WTC11 (cell line): ENCODE results near the gene PSEN1. TPM values are rescaled to one million over a fixed set of nuclear protein-coding genes. Genes with fewer than 3 reads are reported as not detected.

Source experiments
- ATAC-seq: fragments of 200-7000 bp; cut with Tn5 transposase; 2 replicates; pipeline ENCODE4 v1.10.0; 2021; ENCODE audit warnings: mild to moderate bottlenecking, moderate library complexity
- CTCF ChIA-PET: fragments of 300-600 bp; sonication (Branson Sonifier 250); formaldehyde crosslinking; loops from one replicate; lab custom pipeline; 2021; ENCODE audit warnings: antibody characterized with exemption; lab: Charles Lee
- POLR2A ChIA-PET: fragments of 350-600 bp; sonication (Branson Sonifier 250); formaldehyde crosslinking; loops from one replicate; lab custom pipeline; 2021; ENCODE audit warnings: antibody characterized with exemption; lab: Charles Lee
- DNase-seq: peaks from one replicate; pipeline ENCODE4 v3.0.0; 2021; ENCODE audit warnings: low spot score
- H3K27ac Mint-ChIP-seq: 2 replicates; pipeline ENCODE4 v1.8.0; 2021; ENCODE audit warnings: mixed read lengths
- H3K27me3 Mint-ChIP-seq: 2 replicates; pipeline ENCODE4 v1.8.0; 2021; ENCODE audit warnings: low read depth, mild to moderate bottlenecking, moderate library complexity, mixed read lengths
- H3K36me3 Mint-ChIP-seq: 2 replicates; pipeline ENCODE4 v1.8.0; 2021; ENCODE audit warnings: mixed read lengths
- H3K4me1 Mint-ChIP-seq: 2 replicates; pipeline ENCODE4 v1.8.0; 2022; ENCODE audit warnings: mixed read lengths
- H3K4me3 Mint-ChIP-seq: 2 replicates; pipeline ENCODE4 v1.8.0; 2021; ENCODE audit warnings: mild to moderate bottlenecking, moderate library complexity, mixed read lengths
- H3K9me3 Mint-ChIP-seq: 2 replicates; pipeline ENCODE4 v1.8.0; 2021; ENCODE audit warnings: mixed read lengths
- CDX4 ChIP-seq: fragments of 250-450 bp; sonication (Bioruptor Pico); IDR thresholded peaks from 2 replicates; pipeline ENCODE4 v1.9.0; 2021; ENCODE audit warnings: moderate library complexity, mild to moderate bottlenecking, inconsistent platforms, borderline replicate concordance
- EMX1 ChIP-seq: fragments of 250-450 bp; sonication (Bioruptor Pico); IDR thresholded peaks from 2 replicates; pipeline ENCODE4 v1.8.0; 2021; ENCODE audit warnings: mild to moderate bottlenecking
- ETV6 ChIP-seq: sonication (generic); formaldehyde crosslinking; IDR thresholded peaks from 2 replicates; pipeline ENCODE4 v1.8.1; 2022; ENCODE audit warnings: mild to moderate bottlenecking, missing genetic modification reagents
- FOXJ3 ChIP-seq: sonication (generic); formaldehyde crosslinking; IDR thresholded peaks from 2 replicates; pipeline ENCODE4 v1.9.0; 2021; ENCODE audit warnings: missing genetic modification reagents, mild to moderate bottlenecking, borderline replicate concordance
- FOXK1 ChIP-seq: sonication (generic); formaldehyde crosslinking; IDR thresholded peaks from 2 replicates; pipeline ENCODE4 v1.8.0; 2022; ENCODE audit warnings: mild to moderate bottlenecking, moderate library complexity, missing genetic modification reagents
- GABPB1 ChIP-seq: sonication (generic); formaldehyde crosslinking; IDR thresholded peaks from 2 replicates; pipeline ENCODE4 v1.8.1; 2023; ENCODE audit warnings: mild to moderate bottlenecking, missing genetic modification reagents
- HMGXB4 ChIP-seq: sonication (generic); formaldehyde crosslinking; IDR thresholded peaks from 2 replicates; pipeline ENCODE4 v1.8.1; 2023; ENCODE audit warnings: mild to moderate bottlenecking, moderate library complexity, missing genetic modification reagents
- IRF2 ChIP-seq: sonication (generic); formaldehyde crosslinking; IDR thresholded peaks from 2 replicates; pipeline ENCODE4 v1.8.0; 2022; ENCODE audit warnings: low read depth, missing genetic modification reagents, borderline replicate concordance
- NFYB ChIP-seq: sonication (generic); formaldehyde crosslinking; conservative IDR thresholded peaks from 2 replicates; pipeline ENCODE4 v1.8.0; 2022; ENCODE audit warnings: low read depth, missing genetic modification reagents
- SMAD3 ChIP-seq: sonication (generic); formaldehyde crosslinking; IDR thresholded peaks from 2 replicates; pipeline ENCODE4 v1.8.0; 2022; ENCODE audit warnings: missing genetic modification reagents, mild to moderate bottlenecking, borderline replicate concordance
- TEAD1 ChIP-seq: sonication (generic); formaldehyde crosslinking; IDR thresholded peaks from 2 replicates; pipeline ENCODE4 v1.8.0; 2022; ENCODE audit warnings: mild to moderate bottlenecking, missing genetic modification reagents
- ZBTB43 ChIP-seq: sonication (generic); formaldehyde crosslinking; IDR thresholded peaks from 2 replicates; pipeline ENCODE4 v1.8.1; 2023; ENCODE audit warnings: mild to moderate bottlenecking, missing genetic modification reagents
- ZMAT4 ChIP-seq: fragments of 250-450 bp; sonication (Bioruptor Pico); IDR thresholded peaks from 2 replicates; pipeline ENCODE4 v1.9.0; 2021; ENCODE audit warnings: mild to moderate bottlenecking
- total RNA-seq: library from RNA; stranded (reverse); gene quantifications from 3 replicates; pipeline ENCODE4 v1.2.3, GENCODE V29; 2021
- TF ChIP-seq, protein P1 (sequence below): fragments of 200-600 bp; IDR thresholded peaks from 2 replicates; pipeline ENCODE4 v1.8.0; 2022; ENCODE audit warnings: antibody characterized with exemption
- TF ChIP-seq, protein P2 (sequence below): sonication (generic); formaldehyde crosslinking; IDR thresholded peaks from 2 replicates; pipeline ENCODE4 v1.8.0; 2023; ENCODE audit warnings: missing genetic modification reagents, mild to moderate bottlenecking, borderline replicate concordance
- TF ChIP-seq, protein P3 (sequence below): sonication (generic); formaldehyde crosslinking; IDR thresholded peaks from 2 replicates; pipeline ENCODE4 v1.8.0; 2022; ENCODE audit warnings: mild to moderate bottlenecking, missing genetic modification reagents
- TF ChIP-seq, protein P4 (sequence below): sonication (generic); formaldehyde crosslinking; IDR thresholded peaks from 2 replicates; pipeline ENCODE4 v1.8.0; 2023; ENCODE audit warnings: missing genetic modification reagents
- TF ChIP-seq, protein P5 (sequence below): sonication (generic); formaldehyde crosslinking; conservative IDR thresholded peaks from 2 replicates; pipeline ENCODE4 v1.8.1; 2022; ENCODE audit warnings: mild to moderate bottlenecking, missing genetic modification reagents

The PSEN1 gene
- total RNA-seq, 1 experiment from 2014 or later, result 26.6 TPM

GRCh38 chr14:73172500-73172899 is 36.2 kb downstream of the PSEN1 start (continued):
- TF ChIP-seq, protein P1, sequence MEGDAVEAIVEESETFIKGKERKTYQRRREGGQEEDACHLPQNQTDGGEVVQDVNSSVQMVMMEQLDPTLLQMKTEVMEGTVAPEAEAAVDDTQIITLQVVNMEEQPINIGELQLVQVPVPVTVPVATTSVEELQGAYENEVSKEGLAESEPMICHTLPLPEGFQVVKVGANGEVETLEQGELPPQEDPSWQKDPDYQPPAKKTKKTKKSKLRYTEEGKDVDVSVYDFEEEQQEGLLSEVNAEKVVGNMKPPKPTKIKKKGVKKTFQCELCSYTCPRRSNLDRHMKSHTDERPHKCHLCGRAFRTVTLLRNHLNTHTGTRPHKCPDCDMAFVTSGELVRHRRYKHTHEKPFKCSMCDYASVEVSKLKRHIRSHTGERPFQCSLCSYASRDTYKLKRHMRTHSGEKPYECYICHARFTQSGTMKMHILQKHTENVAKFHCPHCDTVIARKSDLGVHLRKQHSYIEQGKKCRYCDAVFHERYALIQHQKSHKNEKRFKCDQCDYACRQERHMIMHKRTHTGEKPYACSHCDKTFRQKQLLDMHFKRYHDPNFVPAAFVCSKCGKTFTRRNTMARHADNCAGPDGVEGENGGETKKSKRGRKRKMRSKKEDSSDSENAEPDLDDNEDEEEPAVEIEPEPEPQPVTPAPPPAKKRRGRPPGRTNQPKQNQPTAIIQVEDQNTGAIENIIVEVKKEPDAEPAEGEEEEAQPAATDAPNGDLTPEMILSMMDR, result no peak
- TF ChIP-seq SMAD3 (no peak), EMX1 (CRISPR knock-in tag) (no peak), IRF2 (CRISPR knock-in tag) (no peak), NFYB (CRISPR knock-in tag) (no peak), ZMAT4 (CRISPR knock-in tag) (no peak), ZBTB43 (CRISPR knock-in tag) (no peak)
- TF ChIP-seq, protein P2, sequence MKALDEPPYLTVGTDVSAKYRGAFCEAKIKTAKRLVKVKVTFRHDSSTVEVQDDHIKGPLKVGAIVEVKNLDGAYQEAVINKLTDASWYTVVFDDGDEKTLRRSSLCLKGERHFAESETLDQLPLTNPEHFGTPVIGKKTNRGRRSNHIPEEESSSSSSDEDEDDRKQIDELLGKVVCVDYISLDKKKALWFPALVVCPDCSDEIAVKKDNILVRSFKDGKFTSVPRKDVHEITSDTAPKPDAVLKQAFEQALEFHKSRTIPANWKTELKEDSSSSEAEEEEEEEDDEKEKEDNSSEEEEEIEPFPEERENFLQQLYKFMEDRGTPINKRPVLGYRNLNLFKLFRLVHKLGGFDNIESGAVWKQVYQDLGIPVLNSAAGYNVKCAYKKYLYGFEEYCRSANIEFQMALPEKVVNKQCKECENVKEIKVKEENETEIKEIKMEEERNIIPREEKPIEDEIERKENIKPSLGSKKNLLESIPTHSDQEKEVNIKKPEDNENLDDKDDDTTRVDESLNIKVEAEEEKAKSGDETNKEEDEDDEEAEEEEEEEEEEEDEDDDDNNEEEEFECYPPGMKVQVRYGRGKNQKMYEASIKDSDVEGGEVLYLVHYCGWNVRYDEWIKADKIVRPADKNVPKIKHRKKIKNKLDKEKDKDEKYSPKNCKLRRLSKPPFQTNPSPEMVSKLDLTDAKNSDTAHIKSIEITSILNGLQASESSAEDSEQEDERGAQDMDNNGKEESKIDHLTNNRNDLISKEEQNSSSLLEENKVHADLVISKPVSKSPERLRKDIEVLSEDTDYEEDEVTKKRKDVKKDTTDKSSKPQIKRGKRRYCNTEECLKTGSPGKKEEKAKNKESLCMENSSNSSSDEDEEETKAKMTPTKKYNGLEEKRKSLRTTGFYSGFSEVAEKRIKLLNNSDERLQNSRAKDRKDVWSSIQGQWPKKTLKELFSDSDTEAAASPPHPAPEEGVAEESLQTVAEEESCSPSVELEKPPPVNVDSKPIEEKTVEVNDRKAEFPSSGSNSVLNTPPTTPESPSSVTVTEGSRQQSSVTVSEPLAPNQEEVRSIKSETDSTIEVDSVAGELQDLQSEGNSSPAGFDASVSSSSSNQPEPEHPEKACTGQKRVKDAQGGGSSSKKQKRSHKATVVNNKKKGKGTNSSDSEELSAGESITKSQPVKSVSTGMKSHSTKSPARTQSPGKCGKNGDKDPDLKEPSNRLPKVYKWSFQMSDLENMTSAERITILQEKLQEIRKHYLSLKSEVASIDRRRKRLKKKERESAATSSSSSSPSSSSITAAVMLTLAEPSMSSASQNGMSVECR (CRISPR knock-in tag), result no peak

DNA sequence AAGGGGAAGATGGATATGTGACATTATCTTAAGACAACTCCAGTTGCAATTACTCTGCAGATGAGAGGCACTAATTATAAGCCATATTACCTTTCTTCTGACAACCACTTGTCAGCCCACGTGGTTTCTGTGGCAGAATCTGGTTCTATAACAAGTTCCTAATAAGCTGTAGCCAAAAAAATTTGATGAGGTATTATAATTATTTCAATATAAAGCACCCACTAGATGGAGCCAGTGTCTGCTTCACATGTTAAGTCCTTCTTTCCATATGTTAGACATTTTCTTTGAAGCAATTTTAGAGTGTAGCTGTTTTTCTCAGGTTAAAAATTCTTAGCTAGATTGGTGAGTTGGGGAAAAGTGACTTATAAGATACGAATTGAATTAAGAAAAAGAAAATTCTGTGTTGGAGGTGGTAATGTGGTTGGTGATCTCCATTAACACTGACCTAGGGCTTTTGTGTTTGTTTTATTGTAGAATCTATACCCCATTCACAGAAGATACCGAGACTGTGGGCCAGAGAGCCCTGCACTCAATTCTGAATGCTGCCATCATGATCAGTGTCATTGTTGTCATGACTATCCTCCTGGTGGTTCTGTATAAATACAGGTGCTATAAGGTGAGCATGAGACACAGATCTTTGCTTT is 36.9 kb downstream of the PSEN1 start:
- CTCF ChIA-PET, result interaction anchor here (0.6 to 1.8 kb wide), 20 partner anchors 25 to 353 kb away, joined by 3 to 15 read pairs (median 5); partner anchors contain the start of genes NUMB and ZFYVE1
- H3K27ac Mint-ChIP-seq, result no peak overlapping the region
- no peaks in the 10 kb centered on the region for H3K9me3 Mint-ChIP-seq
- H3K4me1 Mint-ChIP-seq, result peaks cover 21% of the 10 kb centered on the region
- ATAC-seq, result no peak
- H3K36me3 Mint-ChIP-seq, result peaks cover 57% of the 10 kb centered on the region
- H3K27me3 Mint-ChIP-seq, result peaks cover 3% of the 10 kb centered on the region; the same call in 1 of the 2 replicates
- POLR2A ChIA-PET, result interaction anchor here (0.7 kb wide), 1 partner anchor 90 kb away, joined by 3 read pairs; no protein-coding TSS in a partner anchor
- no peak for DNase-seq
- no peak overlapping the region for H3K4me3 Mint-ChIP-seq
- TF ChIP-seq, protein P3, sequence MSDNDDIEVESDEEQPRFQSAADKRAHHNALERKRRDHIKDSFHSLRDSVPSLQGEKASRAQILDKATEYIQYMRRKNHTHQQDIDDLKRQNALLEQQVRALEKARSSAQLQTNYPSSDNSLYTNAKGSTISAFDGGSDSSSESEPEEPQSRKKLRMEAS (CRISPR knock-in tag), result no peak
- no peak for TF ChIP-seq HMGXB4 (CRISPR knock-in tag)
- TF ChIP-seq GABPB1 (CRISPR knock-in tag), result no peak
- TF ChIP-seq, protein P4, sequence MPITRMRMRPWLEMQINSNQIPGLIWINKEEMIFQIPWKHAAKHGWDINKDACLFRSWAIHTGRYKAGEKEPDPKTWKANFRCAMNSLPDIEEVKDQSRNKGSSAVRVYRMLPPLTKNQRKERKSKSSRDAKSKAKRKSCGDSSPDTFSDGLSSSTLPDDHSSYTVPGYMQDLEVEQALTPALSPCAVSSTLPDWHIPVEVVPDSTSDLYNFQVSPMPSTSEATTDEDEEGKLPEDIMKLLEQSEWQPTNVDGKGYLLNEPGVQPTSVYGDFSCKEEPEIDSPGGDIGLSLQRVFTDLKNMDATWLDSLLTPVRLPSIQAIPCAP (CRISPR knock-in tag), result no peak
- no peak for TF ChIP-seq CDX4 (CRISPR knock-in tag)
- TF ChIP-seq TEAD1 (CRISPR knock-in tag), result no peak
- no peak for TF ChIP-seq FOXJ3 (CRISPR knock-in tag)
- TF ChIP-seq, protein P5, sequence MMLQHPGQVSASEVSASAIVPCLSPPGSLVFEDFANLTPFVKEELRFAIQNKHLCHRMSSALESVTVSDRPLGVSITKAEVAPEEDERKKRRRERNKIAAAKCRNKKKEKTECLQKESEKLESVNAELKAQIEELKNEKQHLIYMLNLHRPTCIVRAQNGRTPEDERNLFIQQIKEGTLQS (CRISPR knock-in tag), result no peak
- no peak for TF ChIP-seq ETV6 (CRISPR knock-in tag)
- TF ChIP-seq, protein P2 (CRISPR knock-in tag), result no peak
- TF ChIP-seq FOXK1 (CRISPR knock-in tag), result no peak
